Uterus (tissue), 2 donors: ENCODE measurements around the gene RGS6.

Experiments
- CTCF ChIP-seq, 4 experiments: fragments of 200-600 bp in 2 of 4; fragments of 450-650 bp in 2 of 4; sonication (generic) in 2 of 4; IDR thresholded peaks; one replicate each; pipeline ENCODE4 v1.5.1; 2016 to 2019; ENCODE audit warnings: antibody characterized with exemption in 4 of 4, mild to moderate bottlenecking in 2 of 4, moderate library complexity in 1 of 4
- POLR2A ChIP-seq, 2 donors: fragments of 450-650 bp; IDR thresholded peaks; one replicate each; pipeline ENCODE4 v1.6.1; 2016; ENCODE audit warnings: antibody characterized with exemption in 2 of 2, mild to moderate bottlenecking in 1 of 2, moderate library complexity in 1 of 2

GRCh38 chr14:72254937-72255472 is 322.8 kb downstream of the RGS6 start:
- TF ChIP-seq CTCF (IDR thresholded peaks at IDR 0.05) (no peak), POLR2A (IDR thresholded peaks at IDR 0.05) (no peak)
